Measurements from ENCODE around the gene IL18BP. TPM values are rescaled to one million over a fixed set of nuclear protein-coding genes. Genes with fewer than 3 reads are reported as not detected.

The IL18BP gene
- total RNA-seq, 2 donors from 2014 or later, result 0.59 to 3.0 TPM

DNA sequence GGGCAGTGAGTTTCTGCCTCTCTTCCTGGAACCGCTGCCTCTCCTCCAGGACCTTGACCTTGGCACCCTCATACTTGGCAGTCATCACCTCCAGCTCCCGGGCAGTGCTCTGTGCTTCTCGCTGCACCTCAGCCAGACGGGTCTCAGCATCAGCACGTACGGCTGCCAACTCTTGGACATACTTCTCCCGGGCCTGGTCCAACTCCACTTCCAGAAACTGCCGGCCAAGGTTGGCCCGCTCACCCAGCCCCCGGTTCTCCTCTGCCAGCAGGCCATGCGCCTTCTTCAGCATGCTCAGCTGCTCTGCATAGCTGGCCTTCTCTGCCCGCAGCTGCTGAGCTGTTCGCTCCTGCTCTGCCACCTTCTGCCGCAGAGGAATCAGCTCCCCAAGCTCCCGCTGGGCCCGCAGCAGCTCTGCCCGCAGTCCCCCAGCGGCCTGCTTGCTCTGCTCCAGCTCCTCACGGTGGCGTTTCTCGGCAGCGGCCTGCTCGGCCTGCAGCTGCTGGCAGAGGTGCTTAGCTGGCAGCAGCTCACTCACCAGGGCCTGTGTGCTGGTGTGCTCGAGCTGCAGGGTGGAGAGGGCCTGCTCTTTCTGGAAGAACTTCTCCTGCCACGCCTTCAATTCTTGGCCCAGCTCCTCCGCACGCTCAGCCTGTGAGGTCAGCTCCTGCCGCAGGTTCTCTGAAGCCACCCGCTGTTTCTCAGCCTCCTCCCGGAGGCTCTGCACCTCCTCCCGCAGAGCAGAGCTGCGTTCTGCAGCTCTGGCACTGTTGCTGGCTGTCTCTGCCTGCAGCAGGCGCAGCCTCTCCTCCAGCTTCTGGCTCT is 14.4 kb downstream of the IL18BP start:
- Histone ChIP-seq H3K4me1 (peaks cover 0 to 53% of the 10 kb centered on the region in 2 donors), H3K4me3 (no peak overlapping the region), H3K9me3 (no peaks in the 10 kb centered on the region), H3K27ac (peak overlapping the region; percentile 11 to 49), H3K36me3 (peaks cover 100% of the 10 kb centered on the region), H3K27me3 (no peaks in the 10 kb centered on the region)
- no peak for DNase-seq (ENCODE audit: low spot score)
- TF ChIP-seq, protein P1, sequence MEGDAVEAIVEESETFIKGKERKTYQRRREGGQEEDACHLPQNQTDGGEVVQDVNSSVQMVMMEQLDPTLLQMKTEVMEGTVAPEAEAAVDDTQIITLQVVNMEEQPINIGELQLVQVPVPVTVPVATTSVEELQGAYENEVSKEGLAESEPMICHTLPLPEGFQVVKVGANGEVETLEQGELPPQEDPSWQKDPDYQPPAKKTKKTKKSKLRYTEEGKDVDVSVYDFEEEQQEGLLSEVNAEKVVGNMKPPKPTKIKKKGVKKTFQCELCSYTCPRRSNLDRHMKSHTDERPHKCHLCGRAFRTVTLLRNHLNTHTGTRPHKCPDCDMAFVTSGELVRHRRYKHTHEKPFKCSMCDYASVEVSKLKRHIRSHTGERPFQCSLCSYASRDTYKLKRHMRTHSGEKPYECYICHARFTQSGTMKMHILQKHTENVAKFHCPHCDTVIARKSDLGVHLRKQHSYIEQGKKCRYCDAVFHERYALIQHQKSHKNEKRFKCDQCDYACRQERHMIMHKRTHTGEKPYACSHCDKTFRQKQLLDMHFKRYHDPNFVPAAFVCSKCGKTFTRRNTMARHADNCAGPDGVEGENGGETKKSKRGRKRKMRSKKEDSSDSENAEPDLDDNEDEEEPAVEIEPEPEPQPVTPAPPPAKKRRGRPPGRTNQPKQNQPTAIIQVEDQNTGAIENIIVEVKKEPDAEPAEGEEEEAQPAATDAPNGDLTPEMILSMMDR (IDR thresholded peaks at IDR 0.05), result peak in 1 of 2 donors; percentile 37

DNA sequence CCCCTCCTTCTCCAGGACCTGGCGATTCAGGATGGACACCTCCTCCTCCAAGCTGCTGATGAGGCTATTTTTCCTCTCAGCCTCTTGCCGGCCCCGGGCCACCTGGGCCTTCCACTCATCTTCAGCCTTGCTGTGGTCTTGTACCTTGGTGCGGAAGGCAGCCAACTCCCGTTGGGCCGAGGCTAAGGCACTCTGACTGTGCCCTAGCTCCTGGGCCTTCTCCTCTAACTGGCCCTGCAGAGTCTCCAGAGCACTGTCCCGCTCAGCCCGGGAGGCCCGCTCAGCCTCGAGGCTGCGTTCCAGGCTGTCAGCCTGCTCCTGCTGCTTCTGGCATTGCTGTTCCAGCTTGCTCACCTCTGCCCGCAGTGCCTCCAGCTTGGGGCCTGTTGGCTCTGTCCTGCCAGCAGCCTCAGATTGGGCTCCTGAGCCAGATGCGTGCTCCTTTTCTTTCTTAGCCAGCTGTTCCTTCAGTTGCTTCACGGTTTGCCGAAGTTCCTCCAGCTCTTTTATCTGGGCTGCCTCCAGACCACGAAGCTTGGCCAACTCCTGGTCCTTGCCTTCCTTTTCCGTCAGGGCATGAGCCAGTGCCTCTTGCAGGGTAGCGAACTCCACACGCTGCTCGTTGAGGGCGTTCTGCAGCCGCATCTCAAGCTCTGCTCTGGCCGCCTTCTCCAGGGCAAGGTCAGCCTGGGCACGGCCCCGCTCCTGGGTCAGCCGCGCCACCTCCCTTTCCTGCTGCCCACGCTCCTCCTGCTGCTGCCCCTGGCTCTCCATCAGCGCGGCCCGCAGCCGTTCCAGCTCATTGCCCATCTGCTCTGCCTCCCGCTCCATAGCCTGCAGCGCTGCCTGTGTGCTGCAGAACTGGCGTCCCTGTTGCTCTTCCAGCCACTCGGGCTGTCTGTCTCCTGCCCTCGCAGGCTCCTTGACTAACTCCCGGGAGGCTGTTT is 15.3 kb downstream of the IL18BP start:
- Histone ChIP-seq H3K27ac (peak overlapping the region; percentile 11 to 49), H3K27me3 (no peaks in the 10 kb centered on the region), H3K4me1 (peaks cover 0 to 53% of the 10 kb centered on the region in 2 donors), H3K36me3 (peaks cover 100% of the 10 kb centered on the region), H3K4me3 (no peak overlapping the region), H3K9me3 (no peaks in the 10 kb centered on the region)
- no peak for DNase-seq (ENCODE audit: low spot score)
- TF ChIP-seq, protein P1 (IDR thresholded peaks at IDR 0.05), result no peak

DNA sequence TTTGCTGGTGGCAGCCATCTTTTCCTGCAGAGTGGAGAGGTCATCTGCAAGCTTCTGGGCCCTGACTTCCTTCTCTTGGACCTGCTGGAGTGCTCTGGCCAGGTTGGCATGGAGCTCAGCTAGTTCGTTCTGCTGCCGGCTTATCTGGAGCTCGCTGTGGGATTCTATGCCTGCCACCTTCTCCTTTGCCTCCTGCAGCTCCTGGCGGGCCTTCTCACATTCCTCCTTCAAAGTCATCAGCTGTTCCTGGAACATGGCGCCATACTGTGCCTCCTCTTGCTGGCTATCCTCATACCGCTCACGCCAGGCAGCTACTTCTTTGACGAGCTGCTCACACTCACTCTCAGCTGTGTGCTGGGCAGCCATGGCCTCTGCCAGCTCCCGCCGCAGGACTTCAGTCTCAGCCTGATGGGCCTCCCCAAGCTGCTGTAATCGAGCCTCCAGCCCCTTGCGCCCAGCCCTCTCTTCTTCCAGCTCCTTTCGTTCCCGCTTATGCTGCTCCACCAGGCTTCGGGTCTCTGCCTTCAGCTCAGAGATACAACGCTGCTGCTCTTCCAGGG is 16.1 kb downstream of the IL18BP start:
- H3K27me3 ChIP-seq, result no peaks in the 10 kb centered on the region
- H3K36me3 ChIP-seq, result peaks cover 100% of the 10 kb centered on the region
- no peak for DNase-seq (ENCODE audit: low spot score)
- TF ChIP-seq, protein P1 (IDR thresholded peaks at IDR 0.05), result no peak
- no peak overlapping the region for H3K4me3 ChIP-seq
- H3K4me1 ChIP-seq, result peaks cover 0 to 53% of the 10 kb centered on the region in 2 donors
- no peak overlapping the region for H3K27ac ChIP-seq
- no peaks in the 10 kb centered on the region for H3K9me3 ChIP-seq

DNA sequence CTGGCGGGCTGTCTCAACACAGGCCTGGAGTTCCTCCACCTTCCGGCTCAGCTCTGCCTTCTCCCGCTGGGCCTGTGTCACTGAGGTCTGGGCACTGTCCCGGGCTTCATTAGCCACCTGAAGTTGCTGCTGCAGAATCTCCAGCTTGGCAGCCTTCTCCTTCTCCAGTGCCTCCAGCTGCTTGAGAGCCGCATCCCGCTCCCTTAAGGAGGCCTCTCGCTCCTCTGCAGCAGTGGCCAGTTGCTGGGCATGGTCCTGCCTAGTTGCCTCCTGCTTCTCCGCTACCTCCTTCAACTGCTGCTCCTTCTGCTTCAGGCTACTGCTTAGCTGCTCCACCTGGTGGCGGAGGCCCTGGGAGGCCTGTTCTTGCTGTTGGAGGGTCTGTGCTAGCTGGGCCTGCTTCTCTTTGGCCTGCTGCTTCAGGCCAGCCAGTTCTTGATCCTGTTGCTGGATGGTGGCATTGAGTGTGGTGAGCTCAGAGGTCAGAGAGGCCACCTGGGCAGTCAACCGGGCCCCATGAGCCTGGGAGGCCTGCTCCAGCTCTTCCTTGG is 16.9 kb downstream of the IL18BP start:
- Histone ChIP-seq H3K4me3 (no peak overlapping the region), H3K9me3 (no peaks in the 10 kb centered on the region), H3K27ac (no peak overlapping the region), H3K4me1 (peaks cover 0 to 49% of the 10 kb centered on the region in 2 donors), H3K27me3 (no peaks in the 10 kb centered on the region), H3K36me3 (peaks cover 100% of the 10 kb centered on the region)
- TF ChIP-seq, protein P1 (IDR thresholded peaks at IDR 0.05), result peak in 1 of 2 donors; percentile 37
- DNase-seq (ENCODE audit: low spot score), result no peak

DNA sequence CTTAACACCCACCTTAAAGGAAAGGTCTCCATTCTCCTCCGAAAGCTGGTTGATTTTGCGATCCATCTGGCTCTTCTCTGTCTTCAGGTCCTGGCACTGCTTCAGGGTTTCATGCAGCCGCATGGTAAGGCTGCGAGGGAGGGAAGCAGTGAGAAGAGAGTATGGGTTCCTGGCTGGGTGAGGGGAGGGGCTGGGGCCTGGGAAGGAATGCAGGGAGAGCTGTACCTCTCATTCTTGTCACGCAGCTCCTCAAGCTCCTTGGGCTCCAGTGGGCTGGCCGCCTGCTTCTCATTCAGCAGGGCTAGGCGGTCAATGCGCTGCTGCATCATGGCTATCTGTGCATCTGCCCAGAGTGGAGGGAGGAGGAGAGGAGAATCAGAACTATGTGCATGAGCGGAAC is 19.5 kb downstream of the IL18BP start:
- H3K4me3 ChIP-seq, result no peak overlapping the region
- H3K4me1 ChIP-seq, result peaks cover 0 to 23% of the 10 kb centered on the region in 2 donors
- TF ChIP-seq, protein P1 (IDR thresholded peaks at IDR 0.05), result no peak
- peaks cover 100% of the 10 kb centered on the region for H3K36me3 ChIP-seq
- no peaks in the 10 kb centered on the region for H3K27me3 ChIP-seq
- H3K9me3 ChIP-seq, result no peaks in the 10 kb centered on the region
- no peak overlapping the region for H3K27ac ChIP-seq
- no peak for DNase-seq (ENCODE audit: low spot score)
